Stimulated activated CD8-positive, alpha-beta memory T cell treated with anti-CD3 and anti-CD28 coated beads, Interleukin-4, amount 100 ng/mL, for 1 hour (primary cell): Measurements from ENCODE around the gene PSEN2.

Experiments used
- DNase-seq, 2 donors: peaks; one replicate each; pipeline ENCODE4 v3.0.0-alpha.2; 2020; ENCODE audit warnings: low read depth in 2 of 2, low spot score in 1 of 2

PSEN2 gene

DNA sequence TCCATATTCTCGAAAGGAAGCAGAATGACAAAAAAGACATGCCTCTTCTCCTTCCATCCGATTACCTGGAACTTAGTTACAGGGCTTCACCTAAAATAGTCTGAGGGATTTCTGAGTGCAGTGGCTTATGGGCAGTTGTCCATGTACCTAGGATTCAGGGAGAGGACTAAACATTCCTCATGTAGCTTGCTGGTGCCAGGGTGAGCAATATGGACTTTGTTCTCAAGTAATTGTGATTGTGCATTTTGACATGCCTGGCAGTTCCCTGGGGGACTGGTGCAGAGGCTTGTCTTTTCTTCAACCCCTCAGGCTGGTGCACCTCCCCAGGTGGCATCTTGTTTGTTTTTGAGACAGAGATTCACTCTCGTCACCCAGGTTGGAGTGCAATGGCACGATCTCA is 6.1 kb upstream of the PSEN2 start:
- no peak for DNase-seq

DNA sequence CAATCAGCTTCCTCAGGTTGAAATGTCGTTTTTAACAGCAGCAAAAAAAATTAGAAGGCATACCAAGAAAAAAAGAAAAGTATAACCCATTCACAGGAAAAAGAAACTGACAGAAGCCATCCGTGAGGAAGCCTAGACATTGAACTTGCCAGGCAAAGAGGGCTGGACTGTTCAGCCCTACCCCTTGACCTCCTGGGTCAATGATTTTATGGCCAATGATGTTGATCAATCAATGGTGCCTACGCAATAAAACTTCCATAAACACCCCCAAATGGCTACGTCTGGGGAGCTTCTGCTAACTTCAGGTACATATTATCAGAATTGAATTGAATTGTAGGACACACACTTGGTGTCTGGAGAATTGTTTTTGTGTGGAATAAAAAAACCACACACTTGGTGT is 4.8 kb upstream of the PSEN2 start:
- no peak for DNase-seq

DNA sequence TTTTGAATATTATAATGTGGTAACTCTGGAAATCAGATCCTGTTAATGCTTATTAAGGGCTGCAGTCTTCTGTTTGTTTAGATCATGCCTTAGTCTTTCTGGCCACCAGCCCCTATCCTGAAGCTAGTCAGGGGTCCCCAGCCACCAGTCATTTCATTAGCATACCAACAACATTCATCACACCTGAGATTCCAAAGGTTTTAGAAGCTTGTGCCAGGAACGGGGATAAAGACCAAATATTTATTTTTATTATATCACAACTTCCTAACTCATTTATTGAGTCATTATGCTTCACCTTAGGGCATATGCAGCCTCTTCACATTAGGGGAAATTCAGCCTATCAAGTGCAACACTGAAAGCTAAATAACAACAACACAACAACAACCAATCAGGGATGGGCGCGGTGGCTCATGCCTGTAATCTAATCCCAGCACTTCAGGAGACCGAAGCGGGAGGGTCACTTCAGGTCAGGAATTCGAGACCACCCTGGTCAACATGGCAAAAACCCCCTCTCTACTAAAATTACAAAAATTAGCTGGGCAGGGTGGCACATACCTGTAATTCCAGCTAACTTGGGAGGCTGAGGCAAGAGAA is 2.9 kb upstream of the PSEN2 start:
- DNase-seq, result no peak

DNA sequence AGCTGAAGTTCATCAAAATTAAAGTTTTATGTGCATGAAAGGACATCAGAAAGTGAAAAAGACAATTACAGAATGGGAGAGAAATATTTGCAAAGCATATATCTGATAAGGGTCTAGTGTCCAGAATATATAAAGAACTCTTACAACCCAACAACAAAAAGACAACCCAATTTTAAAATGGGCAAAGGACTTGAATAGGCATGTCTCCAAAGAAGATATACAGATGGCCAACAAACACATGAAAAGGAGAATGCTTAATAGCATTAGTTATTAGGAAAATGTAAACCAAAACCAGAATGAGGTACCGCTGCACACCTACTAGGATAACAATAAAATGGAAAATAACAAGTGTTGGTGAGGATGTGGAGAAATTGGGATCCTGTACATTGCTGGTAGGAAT is 1.7 kb upstream of the PSEN2 start:
- DNase-seq, result no peak

DNA sequence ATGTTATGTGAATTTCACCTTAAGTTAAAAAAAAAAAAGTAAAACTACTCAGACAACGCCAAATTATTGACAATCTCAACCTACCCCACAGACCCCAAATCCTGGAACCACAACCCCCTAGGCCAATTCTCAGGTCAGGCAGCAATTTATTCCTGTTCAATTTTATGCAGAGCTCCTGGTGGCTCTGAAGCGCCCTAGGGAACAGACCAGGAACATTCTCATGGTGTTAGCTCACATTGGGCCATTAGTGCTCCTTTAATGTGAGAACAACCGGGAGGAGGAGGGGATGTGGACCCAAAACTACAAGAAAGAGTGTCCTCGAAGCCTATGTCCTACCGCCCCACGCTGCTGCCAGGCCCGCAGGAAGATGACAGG is 403 bp upstream of the PSEN2 start:
- no peak for DNase-seq

DNA sequence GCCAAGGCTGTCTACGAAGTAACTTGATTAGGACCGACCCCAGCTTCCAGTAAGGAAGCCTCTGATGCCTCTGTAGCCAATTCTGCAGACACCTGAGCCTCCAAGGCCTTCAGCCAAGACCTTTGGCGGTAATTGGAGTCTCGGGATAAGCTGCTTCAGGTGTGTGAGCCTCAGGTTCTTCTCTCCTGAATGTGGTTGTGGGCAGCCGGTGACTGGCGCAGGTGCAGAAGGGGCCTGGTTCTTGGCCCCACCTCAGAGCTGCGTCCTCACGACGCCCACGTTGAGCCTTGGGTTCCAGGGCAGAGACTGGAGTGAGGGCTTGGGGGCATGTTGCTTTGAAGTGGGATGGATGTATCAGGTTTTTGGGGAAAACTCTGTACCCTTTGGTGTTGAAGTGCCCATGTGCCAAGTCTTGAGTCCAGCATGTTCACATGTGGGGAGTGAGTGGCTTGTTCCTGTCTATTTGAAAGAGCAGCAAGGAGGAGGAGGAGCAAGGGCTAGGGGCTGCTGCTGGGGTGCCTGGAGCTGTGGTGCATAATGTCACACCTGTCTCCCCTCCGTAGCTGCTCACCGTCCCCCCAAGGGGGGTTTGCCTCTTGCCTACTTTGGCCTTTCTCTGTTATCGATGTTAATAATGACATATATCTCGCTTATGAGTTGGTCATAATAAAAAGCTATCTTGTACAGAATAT is 1.4 kb downstream of the PSEN2 start:
- DNase-seq, result no peak

DNA sequence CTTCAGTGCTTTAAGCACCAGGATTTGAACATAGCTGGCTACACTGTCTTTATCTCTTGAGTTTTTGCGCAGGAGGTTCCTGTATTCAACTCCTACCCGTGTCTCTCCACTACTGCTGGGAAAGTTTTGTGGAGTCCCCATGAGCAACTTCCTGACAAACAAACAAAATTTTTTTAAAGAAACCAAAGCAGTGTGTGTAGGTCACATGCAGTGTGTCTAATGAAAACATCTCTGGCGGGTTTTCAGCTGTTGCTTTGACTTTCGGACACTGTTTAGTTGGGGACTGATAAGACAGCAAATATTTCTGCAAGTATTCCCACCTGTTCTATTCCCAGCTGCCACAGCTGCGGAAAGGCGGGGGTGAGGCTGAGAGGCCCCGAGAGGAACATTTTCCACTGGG is 2.0 kb downstream of the PSEN2 start:
- no peak for DNase-seq

DNA sequence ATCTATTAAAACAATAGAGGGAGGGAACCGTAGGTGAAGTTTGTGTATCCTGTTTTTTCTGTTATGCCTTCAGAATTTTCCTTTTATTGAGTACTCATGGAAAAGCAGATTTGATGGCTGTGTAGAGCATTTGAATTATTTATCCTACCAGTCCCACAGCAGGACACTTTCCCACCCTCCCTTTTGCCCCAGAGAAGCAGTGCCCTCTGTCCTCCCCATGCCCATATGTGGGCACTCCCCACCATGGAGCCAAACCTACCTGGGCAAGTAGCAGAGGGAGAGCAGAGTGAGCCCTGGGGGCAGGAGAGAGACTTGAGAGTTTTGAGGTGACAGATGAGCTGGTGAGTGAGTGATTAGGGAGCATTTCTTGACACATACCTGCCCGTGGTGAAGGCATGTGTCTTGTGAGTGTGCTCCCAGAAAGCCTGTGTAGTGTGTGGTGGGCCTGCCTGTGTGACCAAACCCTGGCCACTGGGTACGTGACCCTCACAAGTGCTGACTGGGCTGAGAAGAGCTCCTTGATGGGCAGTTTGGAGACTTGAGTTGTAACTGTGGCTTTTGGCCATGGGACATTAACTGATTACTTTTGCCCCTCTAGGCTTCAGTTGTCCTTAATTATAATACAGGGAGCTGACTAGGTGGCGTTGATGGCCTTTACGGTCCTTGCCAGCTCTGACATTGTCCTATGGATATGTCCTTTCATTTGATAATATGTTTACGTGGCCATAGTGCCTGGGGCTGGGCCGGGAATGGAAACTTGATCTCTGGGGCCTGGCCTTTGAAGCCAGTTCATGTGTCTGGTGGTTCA is 3.6 kb downstream of the PSEN2 start:
- no peak for DNase-seq

DNA sequence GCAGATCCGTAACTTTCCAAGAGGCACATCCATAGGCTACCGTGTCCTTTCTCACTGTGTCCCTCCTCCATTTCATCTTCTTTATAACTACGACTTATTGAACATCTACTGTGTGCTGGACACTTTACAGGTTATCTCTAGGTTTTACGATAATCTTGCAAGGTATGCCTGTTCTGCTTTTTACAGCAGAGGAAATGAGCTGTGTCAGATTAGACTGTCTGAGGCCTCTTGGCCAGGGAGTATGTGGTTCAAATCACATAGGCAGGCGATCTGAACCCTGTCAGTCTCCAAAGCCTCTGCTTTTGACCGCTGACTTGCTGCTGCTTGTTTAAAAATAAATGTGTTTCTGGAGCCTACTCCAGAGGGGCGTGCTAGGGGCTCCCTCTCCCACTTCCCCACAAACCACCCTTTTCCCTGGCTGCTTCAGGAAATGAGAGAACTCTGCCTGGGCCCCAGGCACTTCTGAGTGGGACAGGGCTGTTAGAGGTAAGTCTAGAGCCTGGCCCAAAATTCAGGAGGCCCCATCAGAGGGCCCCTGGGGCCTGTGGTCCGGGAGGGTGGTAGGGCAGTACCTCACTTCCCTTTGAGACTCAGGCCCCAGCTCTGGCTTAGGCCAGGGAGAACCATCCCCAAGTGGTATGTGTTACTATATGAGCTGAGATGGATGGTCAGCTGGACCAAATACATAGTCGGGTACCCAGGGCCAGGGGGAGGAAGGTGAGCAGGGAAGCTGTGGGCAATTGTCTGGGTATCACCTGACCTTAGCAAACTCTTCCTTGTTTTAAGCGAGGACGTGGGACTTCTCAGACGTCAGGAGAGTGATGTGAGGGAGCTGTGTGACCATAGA is 4.4 kb downstream of the PSEN2 start:
- DNase-seq, result no peak

DNA sequence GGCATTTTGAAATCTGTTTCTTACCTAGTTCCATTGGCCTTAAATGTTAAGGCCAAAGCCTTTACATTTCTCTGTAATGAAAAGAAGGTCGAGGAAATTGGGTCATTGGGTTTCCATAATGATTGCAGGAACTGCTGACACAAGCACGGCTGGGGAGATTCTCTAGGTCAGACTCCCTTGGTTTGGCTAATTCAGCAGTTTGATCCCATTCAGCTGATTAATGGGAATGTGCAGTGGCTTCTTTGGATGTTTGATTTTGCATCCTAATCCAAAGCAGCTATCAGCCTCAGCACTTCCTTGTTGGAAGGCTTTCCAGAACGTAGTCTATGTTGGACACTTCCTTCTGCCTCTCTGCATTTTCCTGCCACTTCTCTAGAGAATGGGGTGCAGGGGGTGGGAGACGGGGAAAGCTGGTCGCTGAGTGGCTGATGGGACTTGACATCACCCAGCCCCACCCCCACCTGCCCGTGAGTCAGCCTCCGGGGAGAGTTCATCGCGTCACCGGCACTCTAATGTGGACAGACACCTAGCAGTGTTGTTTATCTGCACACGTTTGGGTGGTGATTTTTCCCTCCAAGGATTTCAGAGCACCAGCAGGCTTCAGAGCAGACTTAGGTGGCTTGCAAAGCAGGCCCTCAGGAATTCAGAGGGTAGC is 5.4 kb downstream of the PSEN2 start:
- no peak for DNase-seq

DNA sequence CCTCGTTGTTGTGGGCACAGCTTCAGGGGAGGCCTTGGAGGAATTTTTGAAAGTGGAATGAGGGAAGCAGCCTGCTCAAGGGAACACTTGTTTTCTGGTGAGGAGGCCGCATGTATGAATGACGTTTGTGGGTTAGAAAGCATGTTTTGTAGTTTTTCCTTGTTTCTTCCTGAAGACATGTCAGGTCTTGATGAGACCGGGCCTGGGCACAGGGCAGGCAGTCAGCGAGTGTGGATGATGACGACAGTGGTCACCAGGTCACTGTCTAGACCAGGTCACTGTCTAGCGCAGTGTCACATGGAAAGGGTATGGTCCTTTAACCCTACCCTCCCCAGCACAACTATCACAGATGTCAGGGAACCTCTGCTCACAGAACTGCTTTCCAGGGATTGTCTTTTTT is 7.3 kb downstream of the PSEN2 start:
- no peak for DNase-seq

DNA sequence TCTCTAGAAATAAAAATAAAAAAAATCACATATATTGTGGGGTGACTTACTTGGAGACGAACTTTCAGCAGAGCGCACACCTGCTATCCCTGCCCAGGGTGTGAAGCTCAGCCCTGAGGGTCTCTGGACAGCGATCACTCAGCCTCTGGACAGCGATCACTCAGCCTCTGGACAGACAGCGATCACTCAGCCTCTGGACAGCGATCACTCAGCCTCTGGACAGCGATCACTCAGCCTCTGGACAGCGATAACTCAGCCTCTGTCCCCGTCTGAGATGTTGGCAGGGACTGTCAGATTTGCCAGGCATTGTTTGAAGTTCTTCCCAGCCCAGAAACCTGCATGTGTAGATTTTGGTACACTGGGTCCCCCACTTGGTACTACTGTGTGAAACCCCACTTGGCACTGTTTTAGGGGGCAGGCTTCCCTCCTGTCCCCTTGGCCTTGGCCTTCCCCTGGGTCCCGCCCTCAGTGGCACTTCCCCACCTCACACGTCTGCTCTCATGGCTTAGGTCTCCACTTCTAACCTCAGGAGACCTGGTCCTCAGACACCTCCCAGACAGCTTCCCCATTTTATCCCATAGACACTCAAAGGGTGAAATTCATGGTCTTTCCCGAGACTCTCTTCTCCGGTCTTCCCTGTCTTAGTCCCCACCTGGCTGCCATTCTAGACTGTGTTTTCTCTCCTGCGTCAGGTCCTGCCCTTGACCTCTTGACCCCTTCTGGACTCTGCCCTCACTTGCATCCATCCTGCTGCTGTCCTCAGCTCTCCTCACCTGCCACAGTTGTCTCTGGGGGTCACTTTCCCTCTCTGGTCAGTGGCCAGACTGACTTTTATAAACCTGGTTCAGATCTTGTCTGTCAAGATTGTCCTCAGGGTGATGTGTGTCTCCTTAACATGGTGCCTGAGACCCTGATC is 10.2 kb downstream of the PSEN2 start:
- DNase-seq, result no peak

DNA sequence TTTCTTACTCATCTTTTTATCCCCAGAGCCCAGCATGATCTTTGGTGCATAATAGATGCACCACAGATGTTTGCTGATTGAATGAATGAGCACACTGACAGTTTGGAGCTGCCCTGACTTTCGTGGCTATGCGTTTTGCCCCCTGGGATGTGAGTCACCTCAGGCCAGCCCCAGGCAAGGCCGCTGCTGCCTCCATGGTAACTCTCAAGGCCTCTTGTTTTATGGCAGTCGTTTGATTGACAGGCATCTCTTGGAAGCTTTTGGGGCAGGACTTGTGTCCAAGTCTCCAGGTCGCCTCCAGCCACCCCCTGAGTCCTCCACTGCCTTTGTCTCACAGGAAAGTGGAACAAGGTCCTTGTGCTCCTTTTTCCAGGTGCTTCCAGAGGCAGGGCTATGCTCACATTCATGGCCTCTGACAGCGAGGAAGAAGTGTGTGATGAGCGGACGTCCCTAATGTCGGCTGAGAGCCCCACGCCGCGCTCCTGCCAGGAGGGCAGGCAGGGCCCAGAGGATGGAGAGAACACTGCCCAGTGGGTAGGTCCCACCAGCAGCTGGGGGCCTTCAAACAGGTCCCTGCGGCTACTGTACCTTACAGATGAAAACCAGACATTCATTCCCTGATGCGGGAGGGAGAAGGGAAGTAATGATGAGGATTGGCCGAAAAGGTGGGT is 11.2 kb downstream of the PSEN2 start:
- DNase-seq, result no peak

DNA sequence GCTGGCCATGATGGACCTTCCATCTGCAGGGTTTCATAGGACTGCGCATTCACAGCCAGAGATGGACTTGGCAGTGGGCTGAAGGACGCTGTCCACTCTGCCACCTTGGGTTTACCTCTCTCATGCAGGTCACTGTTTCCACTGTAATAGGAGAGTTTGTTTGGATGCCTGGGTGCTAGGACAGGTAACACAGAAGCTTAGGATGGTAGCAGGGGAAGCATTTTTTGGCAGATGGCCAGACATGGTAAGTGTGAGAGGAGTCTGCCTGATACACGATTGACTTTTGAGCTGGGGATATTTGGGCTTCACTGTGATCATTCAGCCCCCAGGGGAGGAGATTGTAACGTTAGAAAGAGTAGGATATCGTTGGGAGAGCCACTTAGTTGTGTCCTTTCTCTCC is 11.8 kb downstream of the PSEN2 start:
- no peak for DNase-seq

DNA sequence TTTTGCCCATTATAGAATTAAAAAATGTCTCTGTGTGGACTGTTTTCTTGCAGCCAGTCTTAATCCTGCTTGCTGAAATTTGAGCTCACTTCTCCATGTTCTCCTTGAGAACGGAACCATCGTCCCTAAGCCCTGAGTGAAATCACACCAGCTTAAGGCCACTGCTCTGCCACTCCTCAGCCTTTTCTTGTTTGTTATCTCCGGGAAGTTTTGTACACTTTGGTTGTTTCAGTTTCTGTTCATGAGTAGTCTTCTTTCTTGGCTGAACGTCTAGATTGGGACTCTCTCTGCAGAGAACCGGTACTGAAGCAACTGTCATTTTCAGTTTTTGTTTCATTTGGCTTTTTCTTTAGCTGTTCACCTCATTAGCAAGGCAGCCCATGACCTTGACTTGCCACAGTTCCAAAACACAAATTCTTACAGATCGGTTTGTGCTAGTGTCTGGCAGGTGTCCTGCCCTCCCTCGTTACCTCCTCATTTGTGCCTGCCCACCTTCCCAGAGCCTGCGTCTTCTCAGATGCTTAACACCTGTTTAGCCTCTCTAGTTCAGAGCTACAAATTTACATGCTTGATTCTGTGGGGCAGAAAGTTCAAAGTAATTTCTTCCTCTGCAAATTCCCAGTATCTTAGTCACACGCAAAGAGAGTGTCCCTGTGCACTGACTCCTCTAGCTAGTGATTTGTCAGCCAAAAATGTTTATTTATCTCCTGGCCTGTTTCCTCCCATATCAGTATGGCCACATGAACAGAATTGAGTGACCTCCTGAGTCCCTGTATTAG is 12.4 kb downstream of the PSEN2 start:
- DNase-seq, result no peak

DNA sequence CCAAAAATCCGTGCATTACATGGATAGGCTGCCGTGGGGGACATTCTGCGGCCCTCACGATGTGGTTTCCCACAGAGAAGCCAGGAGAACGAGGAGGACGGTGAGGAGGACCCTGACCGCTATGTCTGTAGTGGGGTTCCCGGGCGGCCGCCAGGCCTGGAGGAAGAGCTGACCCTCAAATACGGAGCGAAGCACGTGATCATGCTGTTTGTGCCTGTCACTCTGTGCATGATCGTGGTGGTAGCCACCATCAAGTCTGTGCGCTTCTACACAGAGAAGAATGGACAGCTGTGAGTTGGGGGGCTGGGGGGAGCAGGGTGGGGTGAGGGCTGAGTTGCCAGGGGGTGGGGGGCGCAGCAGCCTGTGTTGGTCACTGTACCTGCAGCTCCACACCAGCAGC is 13.2 kb downstream of the PSEN2 start:
- DNase-seq, result no peak

DNA sequence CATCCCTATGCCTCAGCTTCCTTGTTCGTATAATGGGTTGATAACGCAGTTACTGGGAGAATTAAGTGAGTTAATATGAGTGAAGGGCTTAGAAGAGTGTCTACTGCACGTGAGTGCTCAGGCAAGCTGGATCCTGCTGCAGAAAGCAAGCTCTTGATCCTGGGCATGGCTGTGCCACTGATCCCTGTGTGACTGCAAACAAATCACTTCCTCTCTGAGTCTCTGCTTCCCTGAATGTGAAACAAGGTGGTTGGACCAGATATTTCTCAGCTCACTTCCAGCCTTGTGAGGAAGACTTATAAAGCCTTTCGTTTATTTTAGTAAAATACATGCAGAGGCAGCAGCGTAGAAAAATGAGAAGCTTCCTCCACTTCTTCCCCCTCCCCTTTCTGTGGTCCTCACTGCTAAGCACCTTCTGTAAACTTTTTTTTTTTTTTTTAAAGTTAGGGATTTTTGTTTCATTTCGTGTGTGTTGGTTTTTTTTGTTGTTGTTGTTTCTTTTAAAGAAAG is 13.8 kb downstream of the PSEN2 start:
- DNase-seq, result no peak

DNA sequence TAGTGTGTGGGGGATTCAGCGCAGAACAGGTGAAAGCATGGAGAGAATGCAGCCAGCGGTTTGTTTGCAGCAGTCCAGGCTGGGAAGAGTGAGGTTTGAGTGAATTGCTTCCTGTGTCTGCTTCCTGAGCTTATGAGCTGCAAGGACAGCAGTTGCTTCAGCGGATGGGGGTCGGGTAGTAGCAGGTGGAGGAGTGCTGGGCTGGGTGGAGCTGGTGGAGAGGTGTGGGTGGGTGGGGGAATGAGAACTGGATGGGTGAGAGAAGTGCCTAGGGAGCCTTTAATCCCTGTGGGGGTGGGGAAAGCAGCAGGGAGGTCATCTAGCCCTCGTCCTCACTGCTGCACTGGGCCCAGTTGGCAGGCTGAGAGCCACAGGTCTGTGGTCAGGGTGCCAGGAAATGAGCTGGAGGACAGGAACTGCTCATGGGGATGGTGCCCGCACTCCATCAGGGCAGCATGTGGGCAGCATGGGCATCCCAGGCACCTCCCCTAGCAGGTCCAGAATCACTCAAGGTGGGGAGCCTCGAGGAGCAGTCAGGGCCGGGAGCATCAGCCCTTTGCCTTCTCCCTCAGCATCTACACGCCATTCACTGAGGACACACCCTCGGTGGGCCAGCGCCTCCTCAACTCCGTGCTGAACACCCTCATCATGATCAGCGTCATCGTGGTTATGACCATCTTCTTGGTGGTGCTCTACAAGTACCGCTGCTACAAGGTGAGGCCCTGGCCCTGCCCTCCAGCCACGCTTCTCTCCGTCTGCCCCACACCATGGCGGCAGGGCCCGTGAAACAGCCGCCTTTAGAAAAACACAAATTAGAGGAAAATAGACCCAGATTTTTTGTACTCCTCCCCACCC is 14.8 kb downstream of the PSEN2 start:
- no peak for DNase-seq
